ENCODE results near the gene PAX7.

PAX7 gene

GRCh38 chr1:18723206-18723605, 92.6 kb downstream of the PAX7 start:
- no peak for DNase-seq
- TF ChIP-seq POLR2A (IDR thresholded peaks at IDR 0.05; ENCODE audit: low read length), result no peak
- TF ChIP-seq GATA1 (IDR thresholded peaks at IDR 0.05; ENCODE audit: low read depth, low read length), result no peak

GRCh38 chr1:18723701-18724411, 93.2 kb downstream of the PAX7 start:
- DNase-seq, result no peak
- TF ChIP-seq GATA1 (IDR thresholded peaks at IDR 0.05; ENCODE audit: low read depth, low read length) (no peak), POLR2A (IDR thresholded peaks at IDR 0.05; ENCODE audit: low read length) (no peak)

GRCh38 chr1:18724801-18725200, 94.2 kb downstream of the PAX7 start:
- no peak for DNase-seq
- TF ChIP-seq POLR2A (IDR thresholded peaks at IDR 0.05; ENCODE audit: low read length) (no peak), GATA1 (IDR thresholded peaks at IDR 0.05; ENCODE audit: low read depth, low read length) (no peak)

GRCh38 chr1:18725231-18725895, 94.7 kb downstream of the PAX7 start:
- TF ChIP-seq POLR2A (IDR thresholded peaks at IDR 0.05; ENCODE audit: low read length) (no peak), GATA1 (IDR thresholded peaks at IDR 0.05; ENCODE audit: low read depth, low read length) (no peak)

GRCh38 chr1:18726368-18726767, 95.7 kb downstream of the PAX7 start:
- TF ChIP-seq GATA1 (IDR thresholded peaks at IDR 0.05; ENCODE audit: low read depth, low read length) (no peak), POLR2A (IDR thresholded peaks at IDR 0.05; ENCODE audit: low read length) (no peak)
- no peak for DNase-seq

More at GRCh38 chr1:18725231-18725895, 94.7 kb downstream of the PAX7 start:
- no peak for DNase-seq

GRCh38 chr1:18727956-18728355, 97.3 kb downstream of the PAX7 start:
- no peak for DNase-seq
- TF ChIP-seq GATA1 (IDR thresholded peaks at IDR 0.05; ENCODE audit: low read depth, low read length) (no peak), POLR2A (IDR thresholded peaks at IDR 0.05; ENCODE audit: low read length) (no peak)

GRCh38 chr1:18730321-18730720, 99.7 kb downstream of the PAX7 start:
- no peak for TF ChIP-seq POLR2A (IDR thresholded peaks at IDR 0.05; ENCODE audit: low read length)
- no peak for TF ChIP-seq GATA1 (IDR thresholded peaks at IDR 0.05; ENCODE audit: low read depth, low read length)
- no peak for DNase-seq

GRCh38 chr1:18731148-18731547, 100.5 kb downstream of the PAX7 start:
- TF ChIP-seq POLR2A (IDR thresholded peaks at IDR 0.05; ENCODE audit: low read length), result no peak
- DNase-seq, result no peak

- TF ChIP-seq POLR2A (IDR thresholded peaks at IDR 0.05; ENCODE audit: low read length), result no peak
- no peak for DNase-seq
These were observed 101.1 kb downstream of the PAX7 start for GRCh38 chr1:18731591-18732235.

GRCh38 chr1:18732686-18733085, 102.0 kb downstream of the PAX7 start:
- no peak for TF ChIP-seq GATA1 (IDR thresholded peaks at IDR 0.05; ENCODE audit: low read depth, low read length)
- no peak for TF ChIP-seq POLR2A (IDR thresholded peaks at IDR 0.05; ENCODE audit: low read length)
- DNase-seq, result no peak

- TF ChIP-seq POLR2A (IDR thresholded peaks at IDR 0.05; ENCODE audit: low read length), result no peak
- TF ChIP-seq GATA1 (IDR thresholded peaks at IDR 0.05; ENCODE audit: low read depth, low read length), result no peak
- DNase-seq, result no peak
These were observed 103.4 kb downstream of the PAX7 start for GRCh38 chr1:18734001-18734400.

GRCh38 chr1:18734461-18735223, 104.0 kb downstream of the PAX7 start:
- DNase-seq, result no peak
- no peak for TF ChIP-seq POLR2A (IDR thresholded peaks at IDR 0.05; ENCODE audit: low read length)
- TF ChIP-seq GATA1 (IDR thresholded peaks at IDR 0.05; ENCODE audit: low read depth, low read length), result no peak

- DNase-seq, result no peak
- TF ChIP-seq GATA1 (IDR thresholded peaks at IDR 0.05; ENCODE audit: low read depth, low read length) (no peak), POLR2A (IDR thresholded peaks at IDR 0.05; ENCODE audit: low read length) (no peak)
These were observed 104.8 kb downstream of the PAX7 start for GRCh38 chr1:18735224-18735997.

All from erythroblast (primary cell).